Fibroblast of villous mesenchyme (primary cell): ENCODE measurements around the gene NGF. TPM values are rescaled to one million over a fixed set of nuclear protein-coding genes. Genes with fewer than 3 reads are reported as not detected.

ENCODE experiments used
- DNase-seq: peaks from one replicate; pipeline ENCODE4 v3.0.0-alpha.2; 2010; ENCODE audit warnings: low read depth
- H3K4me3 ChIP-seq: 2 replicates; pipeline ENCODE4 v1.5.1; 2011; ENCODE audit warnings: low read depth, mild to moderate bottlenecking, low read length
- total RNA-seq: library from RNA; depleted of rRNA; stranded (reverse); fragments of >200 nt; gene quantifications from 2 replicates; pipeline ENCODE4 v1.2.3, GENCODE V29; 2012
- TF ChIP-seq, protein P1 (sequence below): IDR thresholded peaks from 2 replicates; pipeline ENCODE4 v1.5.1; 2012; ENCODE audit warnings: low read depth, mild to moderate bottlenecking, low read length; ENCODE audit not compliant: insufficient read depth

The NGF gene
- total RNA-seq, 1 donor: 0.86 TPM

DNA sequence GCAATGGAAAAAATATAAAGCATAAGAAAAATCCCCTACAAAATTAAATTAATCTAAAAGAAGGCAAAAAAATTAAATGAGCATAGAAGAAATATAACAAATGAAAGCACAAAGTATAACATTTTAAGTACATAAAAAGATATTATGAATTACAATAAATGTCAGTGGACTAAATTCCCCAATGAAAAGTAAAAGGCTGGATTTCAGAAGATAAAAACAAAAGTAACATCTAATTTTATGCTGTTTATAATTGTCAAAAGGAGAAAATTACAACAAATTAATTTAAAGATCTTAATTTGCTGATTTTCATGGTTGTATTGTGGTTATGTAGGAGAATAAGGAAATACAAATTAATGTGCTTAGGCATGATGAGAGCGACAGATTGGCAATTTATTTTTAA, 92.8 kb downstream of the NGF start:
- H3K4me3 ChIP-seq: no peak overlapping the region
- no peak for DNase-seq
- TF ChIP-seq, protein P1, sequence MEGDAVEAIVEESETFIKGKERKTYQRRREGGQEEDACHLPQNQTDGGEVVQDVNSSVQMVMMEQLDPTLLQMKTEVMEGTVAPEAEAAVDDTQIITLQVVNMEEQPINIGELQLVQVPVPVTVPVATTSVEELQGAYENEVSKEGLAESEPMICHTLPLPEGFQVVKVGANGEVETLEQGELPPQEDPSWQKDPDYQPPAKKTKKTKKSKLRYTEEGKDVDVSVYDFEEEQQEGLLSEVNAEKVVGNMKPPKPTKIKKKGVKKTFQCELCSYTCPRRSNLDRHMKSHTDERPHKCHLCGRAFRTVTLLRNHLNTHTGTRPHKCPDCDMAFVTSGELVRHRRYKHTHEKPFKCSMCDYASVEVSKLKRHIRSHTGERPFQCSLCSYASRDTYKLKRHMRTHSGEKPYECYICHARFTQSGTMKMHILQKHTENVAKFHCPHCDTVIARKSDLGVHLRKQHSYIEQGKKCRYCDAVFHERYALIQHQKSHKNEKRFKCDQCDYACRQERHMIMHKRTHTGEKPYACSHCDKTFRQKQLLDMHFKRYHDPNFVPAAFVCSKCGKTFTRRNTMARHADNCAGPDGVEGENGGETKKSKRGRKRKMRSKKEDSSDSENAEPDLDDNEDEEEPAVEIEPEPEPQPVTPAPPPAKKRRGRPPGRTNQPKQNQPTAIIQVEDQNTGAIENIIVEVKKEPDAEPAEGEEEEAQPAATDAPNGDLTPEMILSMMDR: no peak

DNA sequence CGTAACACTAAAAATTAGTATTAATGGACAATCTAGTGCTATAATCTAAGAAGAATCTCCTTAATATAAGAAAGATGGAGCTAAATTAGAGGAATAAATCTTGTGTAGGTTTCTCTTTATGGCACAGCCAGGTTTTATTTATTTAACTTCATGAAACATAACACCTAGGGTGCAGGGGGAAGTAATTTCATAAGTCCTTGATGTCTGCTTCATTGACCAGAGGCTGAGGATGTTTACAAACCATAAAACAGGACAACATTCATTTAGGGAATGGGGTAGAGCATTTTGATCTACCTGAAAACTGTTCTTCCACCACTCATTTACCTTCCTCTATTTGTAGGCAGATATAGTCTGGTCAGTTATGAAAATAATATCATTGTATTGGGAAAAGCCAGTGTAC, 95.5 kb downstream of the NGF start:
- H3K4me3 ChIP-seq: no peak overlapping the region
- TF ChIP-seq, protein P1: no peak
- DNase-seq: no peak

DNA sequence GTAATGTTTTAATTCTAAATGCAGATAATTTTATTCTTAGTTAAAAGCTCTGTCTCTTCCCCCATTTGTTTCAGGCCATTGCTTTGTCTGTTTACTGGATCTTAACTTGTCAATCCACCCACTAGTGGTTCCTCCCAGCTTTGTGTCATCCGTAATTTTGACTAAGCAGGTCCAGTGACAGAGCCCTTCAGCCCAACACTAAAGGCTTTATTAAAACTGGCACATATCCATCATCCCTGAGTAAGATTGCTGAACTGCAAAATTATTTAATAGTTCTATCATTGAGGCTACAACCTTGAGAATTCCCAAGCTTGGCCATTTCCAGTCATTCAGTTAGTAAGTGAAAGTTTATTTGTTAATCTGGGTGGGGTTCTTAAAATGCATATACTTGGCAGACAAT, 96.7 kb downstream of the NGF start:
- H3K4me3 ChIP-seq: no peak overlapping the region
- TF ChIP-seq, protein P1: no peak
- DNase-seq: no peak

DNA sequence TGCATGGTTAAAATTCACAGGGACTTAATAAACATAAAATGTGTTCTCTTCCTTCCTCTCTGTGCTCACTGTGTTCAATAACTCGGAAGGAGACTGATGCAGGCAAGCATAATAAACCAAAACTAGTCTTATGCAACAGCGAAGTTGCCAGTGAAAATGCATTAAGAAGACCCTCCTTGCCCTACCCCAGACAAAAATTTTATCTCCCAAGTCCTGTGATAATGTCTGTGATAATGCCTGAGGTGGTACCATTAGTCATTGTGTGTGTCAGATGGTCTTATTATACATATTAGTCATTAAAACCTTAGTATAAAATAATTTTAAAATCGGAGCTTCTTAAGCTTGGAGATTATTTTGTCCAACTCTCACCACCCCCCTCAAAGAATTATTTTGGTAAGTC, 97.8 kb downstream of the NGF start:
- TF ChIP-seq, protein P1: no peak
- H3K4me3 ChIP-seq: no peak overlapping the region
- no peak for DNase-seq

DNA sequence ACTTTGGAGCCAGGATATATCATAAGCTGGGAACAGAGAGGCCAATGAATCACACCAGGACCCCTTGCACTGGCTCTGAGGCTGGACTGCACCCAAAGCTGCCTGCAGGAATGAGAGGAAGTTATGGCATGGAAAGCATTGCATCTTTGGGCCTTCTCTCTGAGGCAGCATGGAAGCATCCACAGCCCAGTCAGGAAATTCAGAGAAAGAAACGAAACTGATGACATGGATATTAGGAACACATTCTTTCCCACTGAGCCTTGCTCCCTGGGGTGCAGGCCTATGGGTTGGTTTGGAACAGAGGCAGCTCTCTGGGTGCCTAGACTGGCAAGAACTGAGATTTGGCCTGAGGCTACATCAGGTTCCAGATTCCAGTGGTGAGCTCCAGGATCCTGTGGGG, 98.6 kb downstream of the NGF start:
- H3K4me3 ChIP-seq: no peak overlapping the region
- DNase-seq: peak; percentile 19
- TF ChIP-seq, protein P1: no peak

DNA sequence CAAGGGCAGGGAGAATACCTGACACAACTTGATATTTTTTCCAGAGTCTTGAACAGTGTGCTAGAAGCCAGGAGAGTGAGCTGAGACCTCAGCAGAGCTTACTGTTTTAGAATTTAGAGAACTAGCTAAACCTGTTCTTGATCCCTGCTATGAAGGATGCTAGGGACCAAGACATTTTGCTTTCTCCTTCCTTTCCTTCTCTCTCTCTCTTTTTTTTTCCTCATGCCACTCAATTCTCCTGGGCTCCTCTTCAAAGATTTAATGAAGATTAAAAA, 99.0 kb downstream of the NGF start:
- TF ChIP-seq, protein P1: no peak
- no peak for DNase-seq
- H3K4me3 ChIP-seq: no peak overlapping the region

DNA sequence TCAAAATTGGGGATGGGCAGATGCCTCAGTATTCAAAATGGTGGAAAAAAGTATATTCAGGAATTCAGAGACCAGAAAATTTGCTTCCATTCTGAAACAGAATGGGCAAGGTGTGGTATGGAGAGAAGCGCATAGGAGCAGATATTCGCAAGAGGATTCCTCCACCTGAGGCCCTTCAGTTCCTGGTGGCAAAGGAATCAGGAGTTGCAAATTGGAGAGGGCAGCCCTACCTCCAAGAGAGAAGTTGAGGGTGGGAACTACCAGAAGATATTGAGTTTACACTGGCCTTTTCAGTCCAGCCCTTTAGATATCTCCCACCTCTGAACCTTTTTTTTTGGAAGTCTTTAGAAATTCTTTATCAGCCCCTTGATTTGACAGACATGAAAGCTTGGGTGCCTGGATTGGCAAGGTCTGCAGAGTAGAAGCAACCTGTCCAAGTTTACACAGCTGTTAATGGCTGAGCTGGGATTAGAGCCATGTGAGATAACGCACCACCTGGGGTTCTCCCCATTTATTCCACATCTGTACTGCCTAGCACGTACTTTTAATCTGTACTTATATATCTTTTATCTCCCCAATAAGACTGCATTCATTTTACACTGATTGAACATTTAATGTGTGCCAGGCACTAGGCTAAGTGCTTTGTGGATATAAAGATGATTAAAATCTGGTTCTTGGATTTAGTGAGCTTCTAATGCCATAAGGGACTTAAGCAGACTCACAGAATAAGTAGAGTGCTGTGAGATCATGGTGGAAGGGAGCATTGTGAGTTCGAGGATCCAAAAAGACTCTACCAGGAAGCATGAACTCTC, 99.5 kb downstream of the NGF start:
- DNase-seq: no peak
- TF ChIP-seq, protein P1: no peak

More for the DNA sequence above, 99.5 kb downstream of the NGF start:
- no peak overlapping the region for H3K4me3 ChIP-seq
